Activated CD8-positive, alpha-beta T cell treated with anti-CD3 and anti-CD28 coated beads, Interleukin-2, amount 10 ng/mL, durations not matched to agents 7 days and 5 days (primary cell): Measurements from ENCODE around the gene LMOD1. TPM values are rescaled to one million over a fixed set of nuclear protein-coding genes. Genes with fewer than 3 reads are reported as not detected.
"Not testable (repeated sequence)": the region's sequence is repeated elsewhere in the genome, so short reads cannot be mapped to it uniquely, and the experiment has no call there.

ENCODE experiments used
- ATAC-seq: fragments of 150-1000 bp; cut with Tn5 transposase; one replicate; pipeline ENCODE4 v1.10.0; 2021; ENCODE audit warnings: moderate library complexity
- CTCF ChIA-PET: fragments of 350-600 bp; sonication (Branson Sonifier 250); formaldehyde crosslinking; loops from one replicate; lab custom pipeline; 2021; ENCODE audit warnings: antibody characterized with exemption; lab: Charles Lee
- POLR2A ChIA-PET: fragments of 350-600 bp; sonication (Branson Sonifier 250); formaldehyde crosslinking; loops from one replicate; lab custom pipeline; 2021; ENCODE audit warnings: antibody characterized with exemption; lab: Charles Lee
- DNase-seq: peaks from one replicate; pipeline ENCODE4 v3.0.0-alpha.2; 2020
- H3K27ac Mint-ChIP-seq: one replicate; pipeline ENCODE4 v1.8.0; 2021; ENCODE audit warnings: mild to moderate bottlenecking, mixed read lengths
- H3K27me3 Mint-ChIP-seq: one replicate; pipeline ENCODE4 v1.8.0; 2021; ENCODE audit warnings: low read depth, mixed read lengths
- H3K36me3 Mint-ChIP-seq: one replicate; pipeline ENCODE4 v1.8.0; 2021; ENCODE audit warnings: low read depth, mixed read lengths
- H3K4me1 Mint-ChIP-seq: one replicate; pipeline ENCODE4 v1.8.0; 2021; ENCODE audit warnings: low read depth, mixed read lengths
- H3K4me3 Mint-ChIP-seq: one replicate; pipeline ENCODE4 v1.8.0; 2021; ENCODE audit warnings: mild to moderate bottlenecking, mixed read lengths
- H3K9me3 Mint-ChIP-seq: one replicate; pipeline ENCODE4 v1.8.0; 2022; ENCODE audit warnings: mixed read lengths; ENCODE audit not compliant: insufficient read depth
- total RNA-seq, 2 experiments: library from RNA; stranded (reverse); gene quantifications; one replicate each; pipeline ENCODE4 v1.2.3, GENCODE V29; 2021

LMOD1 gene
- total RNA-seq, 2 experiments from 2014 or later = not detected

DNA sequence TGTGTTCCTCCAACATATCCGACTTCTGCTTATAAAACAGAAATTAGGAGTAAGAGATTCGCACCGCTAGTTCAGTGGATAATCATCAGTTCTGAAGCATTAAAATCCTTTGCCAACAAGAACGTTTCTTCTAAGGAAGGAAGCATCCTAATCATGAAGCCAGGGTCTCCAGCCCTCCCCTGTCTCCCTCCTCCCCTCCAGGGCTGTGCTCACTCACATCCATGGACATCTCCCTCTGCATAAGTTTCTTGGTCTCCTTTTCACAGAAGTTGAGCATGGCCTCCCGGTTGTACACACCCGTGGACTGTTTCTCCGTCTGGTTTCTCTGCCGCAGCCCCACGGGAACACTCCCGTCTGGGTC lies 505 bp downstream of the LMOD1 start:
- Mint-ChIP-seq H3K4me3 (no peak overlapping the region), H3K27me3 (peaks cover 59% of the 10 kb centered on the region), H3K36me3 (no peaks in the 10 kb centered on the region), H3K27ac (no peak overlapping the region), H3K9me3 (no peaks in the 10 kb centered on the region), H3K4me1 (peaks cover 7% of the 10 kb centered on the region)
- CTCF ChIA-PET = interaction anchor here (0.5 to 3.8 kb wide), 7 partner anchors 9 to 126 kb away, joined by 3 to 22 read pairs (median 4); partner anchors contain the start of gene TIMM17A
- POLR2A ChIA-PET = no interaction called here
- DNase-seq = no peak
- ATAC-seq = no peak

GRCh38 chr1:201945157-201945556 lies 1.2 kb downstream of the LMOD1 start:
- no peak for ATAC-seq
- Mint-ChIP-seq H3K4me1 (peaks cover 7% of the 10 kb centered on the region), H3K27ac (no peak overlapping the region), H3K4me3 (no peak overlapping the region), H3K36me3 (no peaks in the 10 kb centered on the region), H3K27me3 (peaks cover 55% of the 10 kb centered on the region), H3K9me3 (no peaks in the 10 kb centered on the region)
- DNase-seq = no peak
- CTCF ChIA-PET = interaction anchor here (0.6 to 3.8 kb wide), 8 partner anchors 9 to 123 kb away, joined by 3 to 22 read pairs (median 4); partner anchors contain the start of gene TIMM17A
- POLR2A ChIA-PET = no interaction called here

- Mint-ChIP-seq H3K36me3 (no peaks in the 10 kb centered on the region), H3K27me3 (peaks cover 55% of the 10 kb centered on the region), H3K4me1 (peaks cover 7% of the 10 kb centered on the region), H3K27ac (no peak overlapping the region), H3K4me3 (no peak overlapping the region), H3K9me3 (no peaks in the 10 kb centered on the region)
- ChIA-PET CTCF (interaction anchor here (1.2 to 3.8 kb wide), 4 partner anchors 10 to 48 kb away, joined by 4 to 22 read pairs (median 4); no protein-coding TSS in a partner anchor), POLR2A (no interaction called here)
- no peak for ATAC-seq
- no peak for DNase-seq
Measured at GRCh38 chr1:201944639-201945038, 1.7 kb downstream of the LMOD1 start.

DNA sequence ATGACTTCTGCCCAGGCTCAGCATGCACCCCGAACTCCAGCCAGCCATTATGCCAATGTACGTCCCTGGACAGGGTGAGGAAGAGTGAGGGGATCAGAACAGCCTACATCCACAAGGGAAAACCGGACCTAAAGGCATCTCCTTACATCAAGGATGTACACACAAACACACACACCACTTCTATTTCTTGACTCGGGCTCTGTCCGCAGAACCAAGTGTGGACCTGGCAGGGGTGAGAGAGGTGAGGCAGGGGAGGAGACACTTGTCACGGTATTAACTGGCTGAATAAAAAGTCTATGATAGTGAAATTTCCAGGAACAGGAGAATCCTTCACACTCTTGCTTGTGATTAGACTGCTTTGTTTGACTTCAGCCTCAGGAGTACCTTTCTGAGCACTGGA lies 2.3 kb downstream of the LMOD1 start:
- H3K4me1 Mint-ChIP-seq = peaks cover 7% of the 10 kb centered on the region
- H3K9me3 Mint-ChIP-seq = no peaks in the 10 kb centered on the region
- H3K36me3 Mint-ChIP-seq = no peaks in the 10 kb centered on the region
- H3K27me3 Mint-ChIP-seq = peaks cover 54% of the 10 kb centered on the region
- ChIA-PET CTCF (interaction anchor here (1.4 to 3.8 kb wide), 2 partner anchors 13 to 48 kb away, joined by 4 to 22 read pairs; no protein-coding TSS in a partner anchor), POLR2A (no interaction called here)
- DNase-seq (no peak), ATAC-seq (no peak)
- no peak overlapping the region for H3K4me3 Mint-ChIP-seq
- H3K27ac Mint-ChIP-seq = no peak overlapping the region

- Mint-ChIP-seq H3K4me1 (peaks cover 7% of the 10 kb centered on the region), H3K9me3 (no peaks in the 10 kb centered on the region), H3K36me3 (no peaks in the 10 kb centered on the region), H3K4me3 (no peak overlapping the region), H3K27me3 (peaks cover 43% of the 10 kb centered on the region), H3K27ac (no peak overlapping the region)
- POLR2A ChIA-PET = no interaction called here
- CTCF ChIA-PET = no interaction called here
- ATAC-seq (no peak), DNase-seq (no peak)
Measured at GRCh38 chr1:201942129-201942495, 4.2 kb downstream of the LMOD1 start.

DNA sequence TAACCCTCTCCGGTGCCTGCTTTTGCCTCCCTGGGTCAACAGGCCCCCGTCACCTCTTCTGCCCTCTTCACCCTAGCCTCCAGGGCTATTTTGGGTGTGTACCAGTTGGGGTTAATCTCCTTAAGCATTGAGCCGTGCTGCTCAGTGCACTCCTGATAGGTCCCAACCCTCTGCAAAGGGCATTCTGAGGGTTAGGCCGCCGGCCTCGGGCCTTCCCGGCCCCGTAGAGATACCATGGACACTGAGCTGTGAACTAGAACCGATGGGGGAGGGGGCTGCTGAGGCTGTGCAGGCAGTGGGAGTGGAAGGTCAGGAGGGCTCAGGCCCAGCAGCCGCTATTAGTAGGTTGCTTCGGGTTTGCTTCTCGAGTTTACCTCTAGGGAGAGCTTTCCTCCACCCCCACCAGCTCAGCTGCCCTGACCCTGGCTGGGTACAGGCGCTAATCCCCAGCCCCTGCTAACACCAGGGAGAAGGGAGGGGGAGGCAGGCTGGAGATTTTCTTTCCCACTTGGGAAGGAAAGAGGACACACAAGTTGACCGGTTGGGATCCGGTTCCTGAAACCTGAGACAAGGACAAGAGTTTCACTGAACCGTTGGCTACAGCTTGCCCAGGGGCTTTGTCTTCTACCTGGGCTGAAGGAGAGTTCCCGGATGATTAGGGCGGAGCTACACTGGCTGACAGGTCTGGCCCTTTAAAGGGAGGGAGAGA lies 4.8 kb downstream of the LMOD1 start:
- ChIA-PET CTCF (no interaction called here), POLR2A (no interaction called here)
- Mint-ChIP-seq H3K36me3 (no peaks in the 10 kb centered on the region), H3K4me3 (no peak overlapping the region), H3K27me3 (peaks cover 40% of the 10 kb centered on the region), H3K27ac (no peak overlapping the region), H3K4me1 (peaks cover 7% of the 10 kb centered on the region), H3K9me3 (no peaks in the 10 kb centered on the region)
- ATAC-seq (no peak), DNase-seq (no peak)

- H3K36me3 Mint-ChIP-seq, ATAC-seq, H3K4me1 Mint-ChIP-seq, POLR2A ChIA-PET, CTCF ChIA-PET, H3K27ac Mint-ChIP-seq, H3K9me3 Mint-ChIP-seq, DNase-seq, H3K4me3 Mint-ChIP-seq: not testable (repeated sequence)
- peaks cover 32% of the 10 kb centered on the region for H3K27me3 Mint-ChIP-seq
Measured at GRCh38 chr1:201940316-201940715, 6.0 kb downstream of the LMOD1 start.

GRCh38 chr1:201939574-201939973 lies 6.8 kb downstream of the LMOD1 start:
- no peak overlapping the region for H3K4me3 Mint-ChIP-seq
- H3K9me3 Mint-ChIP-seq = no peaks in the 10 kb centered on the region
- DNase-seq = no peak
- H3K27ac Mint-ChIP-seq = no peak overlapping the region
- CTCF ChIA-PET = no interaction called here
- ATAC-seq = no peak
- POLR2A ChIA-PET = no interaction called here
- H3K4me1 Mint-ChIP-seq = no peaks in the 10 kb centered on the region
- peaks cover 30% of the 10 kb centered on the region for H3K27me3 Mint-ChIP-seq
- no peaks in the 10 kb centered on the region for H3K36me3 Mint-ChIP-seq

- H3K27ac Mint-ChIP-seq = no peak overlapping the region
- H3K27me3 Mint-ChIP-seq = peaks cover 31% of the 10 kb centered on the region
- ChIA-PET POLR2A (no interaction called here), CTCF (no interaction called here)
- no peak for ATAC-seq
- no peak overlapping the region for H3K4me3 Mint-ChIP-seq
- no peak for DNase-seq
- H3K36me3 Mint-ChIP-seq = no peaks in the 10 kb centered on the region
- H3K9me3 Mint-ChIP-seq = no peaks in the 10 kb centered on the region
- H3K4me1 Mint-ChIP-seq = no peaks in the 10 kb centered on the region
Measured at GRCh38 chr1:201939148-201939547, 7.2 kb downstream of the LMOD1 start.

- Mint-ChIP-seq H3K27me3 (peaks cover 28% of the 10 kb centered on the region), H3K9me3 (no peaks in the 10 kb centered on the region), H3K4me1 (no peaks in the 10 kb centered on the region), H3K36me3 (no peaks in the 10 kb centered on the region), H3K4me3 (no peak overlapping the region), H3K27ac (no peak overlapping the region)
- DNase-seq (no peak), ATAC-seq (no peak)
- POLR2A ChIA-PET = no interaction called here
- CTCF ChIA-PET = no interaction called here
Measured at GRCh38 chr1:201938440-201939035, 7.8 kb downstream of the LMOD1 start.

- no peak overlapping the region for H3K27ac Mint-ChIP-seq
- no peaks in the 10 kb centered on the region for H3K36me3 Mint-ChIP-seq
- POLR2A ChIA-PET = no interaction called here
- DNase-seq (no peak), ATAC-seq (no peak)
- H3K9me3 Mint-ChIP-seq = no peaks in the 10 kb centered on the region
- peaks cover 28% of the 10 kb centered on the region for H3K27me3 Mint-ChIP-seq
- CTCF ChIA-PET = no interaction called here
- H3K4me3 Mint-ChIP-seq = no peak overlapping the region
- no peaks in the 10 kb centered on the region for H3K4me1 Mint-ChIP-seq
Measured at GRCh38 chr1:201937624-201938213, 8.6 kb downstream of the LMOD1 start.

DNA sequence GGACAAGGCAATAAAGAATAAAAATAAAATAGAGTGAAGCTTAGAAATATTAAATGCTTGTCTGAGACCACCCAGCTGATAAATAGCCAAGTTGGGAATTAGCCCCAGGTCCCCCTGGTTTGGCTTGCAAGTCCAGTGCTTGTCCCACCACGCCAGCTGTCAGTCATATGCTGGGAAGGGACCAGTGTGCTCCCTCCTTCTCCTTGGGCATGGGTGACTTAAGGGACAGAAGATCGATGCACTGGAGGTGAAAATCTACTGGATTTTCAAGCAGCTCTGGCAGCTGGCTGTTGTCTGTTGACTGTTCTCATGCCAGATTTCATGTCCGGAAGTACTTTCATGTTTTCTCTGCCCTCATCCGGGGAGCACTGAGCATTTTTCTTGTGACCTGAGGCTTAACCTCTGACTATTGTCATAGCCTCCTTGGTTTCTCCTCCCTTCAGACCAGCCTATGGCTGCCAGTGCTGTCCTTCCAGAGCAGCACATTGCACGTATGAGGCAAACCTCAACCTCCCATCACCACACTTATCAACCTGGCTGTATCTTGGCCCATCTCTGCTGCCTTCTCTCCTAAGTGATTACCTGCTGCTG lies 12.4 kb downstream of the LMOD1 start:
- Mint-ChIP-seq H3K4me1 (no peaks in the 10 kb centered on the region), H3K36me3 (no peaks in the 10 kb centered on the region), H3K27me3 (peaks cover 28% of the 10 kb centered on the region), H3K9me3 (no peaks in the 10 kb centered on the region), H3K27ac (no peak overlapping the region), H3K4me3 (no peak overlapping the region)
- POLR2A ChIA-PET = no interaction called here
- no peak for ATAC-seq
- DNase-seq = no peak
- CTCF ChIA-PET = no interaction called here
